PC-9 (cell line): Measurements from ENCODE around the gene CYP3A7.

Experiments used
- CTCF ChIP-seq: fragments of 200-600 bp; sonication (generic); conservative IDR thresholded peaks from 2 replicates; pipeline ENCODE4 v1.6.1; 2017; ENCODE audit warnings: mixed run types, antibody characterized with exemption, mild to moderate bottlenecking, moderate library complexity
- EZH2 ChIP-seq: fragments of 200-600 bp; sonication (generic); IDR thresholded peaks from 2 replicates; pipeline ENCODE4 v1.8.0; 2017; ENCODE audit warnings: antibody characterized with exemption, low read depth

GRCh38 chr7:99730238-99730810 is 4.7 kb downstream of the CYP3A7 start:
- TF ChIP-seq CTCF = no peak
- TF ChIP-seq EZH2 = no peak
